Neural cell (in vitro differentiated cells): Measurements from ENCODE around the gene CNTD1. TPM values are rescaled to one million over a fixed set of nuclear protein-coding genes. Genes with fewer than 3 reads are reported as not detected.

Source experiments
- H2AFZ ChIP-seq: fragments of 200-600, 300-800 bp; sonication (generic), shearing (Covaris generic); 2 replicates; pipeline ENCODE4 v1.6.0; 2014; ENCODE audit warnings: low read depth, mild to moderate bottlenecking, antibody characterized with exemption, low read length, moderate library complexity
- H3F3A ChIP-seq: fragments of 200-600 bp; shearing (Covaris generic); 2 replicates; pipeline ENCODE4 v1.6.1; 2016; ENCODE audit warnings: mild to moderate bottlenecking, moderate library complexity, mixed read lengths, antibody characterized with exemption, low read length; ENCODE audit not compliant: insufficient read depth, poor library complexity, severe bottlenecking
- H3K27ac ChIP-seq: fragments of 200-600, 300-800 bp; sonication (generic), shearing (Covaris generic); 2 replicates; pipeline ENCODE4 v1.5.1; 2014; ENCODE audit warnings: mild to moderate bottlenecking, low read length, moderate library complexity
- H3K27me3 ChIP-seq: fragments of 300-800, 200-600 bp; sonication (generic), shearing (Covaris generic); 2 replicates; pipeline ENCODE4 v1.6.0; 2014; ENCODE audit warnings: mild to moderate bottlenecking, low read depth, low read length, moderate library complexity; ENCODE audit not compliant: insufficient read depth
- H3K36me3 ChIP-seq: fragments of 300-800, 200-600 bp; sonication (generic), shearing (Covaris generic); 2 replicates; pipeline ENCODE4 v1.5.1; 2014; ENCODE audit warnings: mild to moderate bottlenecking, antibody characterized with exemption, low read length, moderate library complexity; ENCODE audit not compliant: insufficient read depth
- H3K4me2 ChIP-seq: fragments of 300-800, 200-600 bp; sonication (generic), shearing (Covaris generic); 2 replicates; pipeline ENCODE4 v1.6.0; 2014; ENCODE audit warnings: mild to moderate bottlenecking, low read length
- H3K4me3 ChIP-seq: fragments of 300-800, 200-600 bp; sonication (generic), shearing (Covaris generic); 2 replicates; pipeline ENCODE4 v1.5.1; 2014; ENCODE audit warnings: mild to moderate bottlenecking, low read length, moderate library complexity
- H3K79me2 ChIP-seq: fragments of 200-600 bp; shearing (Covaris generic); replicated peaks from 2 replicates; pipeline ENCODE4 v1.6.0; 2014; ENCODE audit warnings: mild to moderate bottlenecking, low read length, moderate library complexity; ENCODE audit not compliant: insufficient read depth
- H3K9ac ChIP-seq: fragments of 300-800, 200-600 bp; sonication (generic), shearing (Covaris generic); 2 replicates; pipeline ENCODE4 v1.6.1; 2016; ENCODE audit warnings: mild to moderate bottlenecking, low read length, mixed read lengths
- H3K9me2 ChIP-seq: fragments of 200-600 bp; shearing (Covaris generic); 2 replicates; pipeline ENCODE4 v1.6.1; 2016; ENCODE audit warnings: mild to moderate bottlenecking, low read length, mixed read lengths; ENCODE audit not compliant: insufficient read depth
- H3K9me3 ChIP-seq: fragments of 200-600, 300-800 bp; sonication (generic), shearing (Covaris generic); 2 replicates; pipeline ENCODE4 v1.6.1; 2016; ENCODE audit warnings: mild to moderate bottlenecking, mixed run types, low read length, moderate library complexity, mixed read lengths
- H4K20me1 ChIP-seq: fragments of 200-600 bp; shearing (Covaris generic); 2 replicates; pipeline ENCODE4 v1.6.1; 2016; ENCODE audit warnings: mild to moderate bottlenecking, mixed run types; ENCODE audit not compliant: insufficient read depth
- CTCF ChIP-seq: fragments of 450-650 bp; IDR thresholded peaks from 2 replicates; pipeline ENCODE4 v1.5.1; 2014; ENCODE audit warnings: antibody characterized with exemption, mild to moderate bottlenecking, moderate library complexity; ENCODE audit not compliant: poor library complexity, severe bottlenecking
- EP300 ChIP-seq: fragments of 450-650 bp; conservative IDR thresholded peaks from 2 replicates; pipeline ENCODE4 v1.6.1; 2014; ENCODE audit warnings: antibody characterized with exemption, mild to moderate bottlenecking, moderate library complexity; ENCODE audit not compliant: poor library complexity, severe bottlenecking
- EZH2 ChIP-seq: fragments of 200-600, 300-800 bp; shearing (Covaris generic), sonication (generic); IDR thresholded peaks from 2 replicates; pipeline ENCODE4 v1.6.1; 2014; ENCODE audit warnings: antibody characterized with exemption, low read length, borderline replicate concordance, mild to moderate bottlenecking; ENCODE audit not compliant: insufficient read depth, poor library complexity, severe bottlenecking
- MXI1 ChIP-seq: fragments of 450-650 bp; conservative IDR thresholded peaks from 2 replicates; pipeline ENCODE4 v1.6.1; 2014; ENCODE audit warnings: antibody characterized with exemption, mild to moderate bottlenecking; ENCODE audit not compliant: poor library complexity, severe bottlenecking
- POLR2AphosphoS5 ChIP-seq: IDR thresholded peaks from 2 replicates; pipeline ENCODE4 v1.6.1; 2012
- RAD21 ChIP-seq: fragments of 450-650 bp; conservative IDR thresholded peaks from 2 replicates; pipeline ENCODE4 v1.6.1; 2014; ENCODE audit warnings: antibody characterized with exemption, mild to moderate bottlenecking, moderate library complexity
- REST ChIP-seq: IDR thresholded peaks from 2 replicates; pipeline ENCODE4 v1.6.1; 2012; ENCODE audit warnings: borderline replicate concordance
- SMC3 ChIP-seq: fragments of 450-650 bp; conservative IDR thresholded peaks from 2 replicates; pipeline ENCODE4 v1.6.1; 2014; ENCODE audit warnings: antibody characterized with exemption, mild to moderate bottlenecking, moderate library complexity; ENCODE audit not compliant: poor library complexity
- TAF1 ChIP-seq: IDR thresholded peaks from 2 replicates; pipeline ENCODE4 v1.6.1; 2012; ENCODE audit warnings: low read depth
- polyA plus RNA-seq: library from polyadenylated mRNA; depleted of rRNA; stranded (reverse); fragments of >200 nt; gene quantifications from 2 replicates; pipeline ENCODE4 v1.2.3, GENCODE V29; 2014

Gene CNTD1
- polyA plus RNA-seq, 1 donor from 2014 or later: 0.21 TPM

DNA sequence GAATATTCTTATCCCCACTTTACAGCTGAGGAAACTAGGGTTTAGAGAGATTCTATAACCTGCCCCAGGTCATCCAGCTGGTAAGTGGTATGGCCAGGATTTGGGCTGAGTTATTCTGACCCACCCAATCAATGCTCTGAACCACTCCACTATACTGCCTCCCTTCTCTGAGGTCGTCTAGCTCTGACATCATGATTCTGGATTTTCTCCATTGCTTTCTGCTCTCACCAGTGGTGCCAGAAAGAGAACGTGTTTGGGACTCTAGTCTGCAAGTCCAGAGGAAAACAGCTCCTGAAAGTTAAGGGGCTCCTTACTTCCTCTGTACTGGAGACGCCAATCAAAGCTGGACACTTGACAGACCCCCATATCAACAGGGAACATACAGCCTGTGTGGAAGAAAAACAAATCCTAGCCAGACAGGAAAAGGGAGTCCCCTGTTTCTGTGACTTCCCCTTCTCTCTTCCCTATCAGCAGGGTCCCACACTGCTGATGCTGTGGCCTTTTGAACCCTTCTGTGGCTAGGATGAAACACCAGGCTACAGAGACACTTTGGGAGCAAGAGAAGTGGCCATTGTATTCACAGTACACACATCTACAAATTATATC is 47.8 kb upstream of the CNTD1 start:
- Histone ChIP-seq H3K9ac (no peak overlapping the region), H3K79me2 (no peaks in the 10 kb centered on the region), H3K9me2 (no peaks in the 10 kb centered on the region), H3K27ac (no peak overlapping the region), H3K27me3 (no peaks in the 10 kb centered on the region), H3K36me3 (no peaks in the 10 kb centered on the region), H3F3A (no peaks in the 10 kb centered on the region), H3K9me3 (no peaks in the 10 kb centered on the region), H4K20me1 (no peaks in the 10 kb centered on the region), H3K4me3 (no peak overlapping the region), H3K4me2 (no peak overlapping the region), H2AFZ (no peak overlapping the region)
- no peak for TF ChIP-seq EP300

- Histone ChIP-seq H3K9ac (no peak overlapping the region), H3K9me2 (no peaks in the 10 kb centered on the region), H3F3A (no peaks in the 10 kb centered on the region), H3K4me3 (no peak overlapping the region), H3K79me2 (no peaks in the 10 kb centered on the region), H3K4me2 (no peak overlapping the region), H3K9me3 (no peaks in the 10 kb centered on the region), H3K27ac (no peak overlapping the region), H2AFZ (no peak overlapping the region), H3K27me3 (no peaks in the 10 kb centered on the region), H3K36me3 (no peaks in the 10 kb centered on the region), H4K20me1 (no peaks in the 10 kb centered on the region)
- TF ChIP-seq POLR2AphosphoS5 (no peak), EZH2 (no peak), CTCF (no peak), MXI1 (no peak), EP300 (no peak), TAF1 (no peak), SMC3 (no peak), REST (no peak), RAD21 (no peak)
Measured at GRCh38 chr17:42751628-42752027, 47.0 kb upstream of the CNTD1 start.

DNA sequence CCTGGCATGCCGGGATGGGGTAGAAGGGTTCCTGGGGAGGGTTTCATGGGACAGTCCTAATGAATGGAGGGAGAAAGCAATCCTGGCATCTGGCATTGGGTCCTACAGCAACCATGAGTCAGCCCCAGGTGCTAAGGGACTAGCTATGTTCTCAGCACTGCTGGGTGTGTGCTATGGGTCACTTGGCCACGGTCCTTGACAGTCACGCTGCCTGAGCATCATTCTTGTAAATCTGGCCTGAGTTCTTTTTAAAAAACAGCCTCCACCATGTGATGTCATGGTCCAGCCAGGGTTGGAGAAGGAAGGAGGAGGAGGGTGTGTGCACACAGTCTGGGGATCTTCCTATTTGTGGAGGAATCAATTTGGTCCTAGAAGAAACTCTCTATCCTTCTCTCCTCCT is 43.9 kb upstream of the CNTD1 start:
- TF ChIP-seq EP300 (no peak), MXI1 (no peak), REST (no peak), CTCF (no peak), SMC3 (no peak), EZH2 (no peak), RAD21 (no peak), POLR2AphosphoS5 (no peak), TAF1 (no peak)
- Histone ChIP-seq H3K36me3 (no peaks in the 10 kb centered on the region), H3K27ac (no peak overlapping the region), H3K27me3 (peaks cover 7% of the 10 kb centered on the region), H3K9ac (no peak overlapping the region), H3K4me2 (no peak overlapping the region), H3K9me2 (no peaks in the 10 kb centered on the region), H4K20me1 (no peaks in the 10 kb centered on the region), H3F3A (no peaks in the 10 kb centered on the region), H3K79me2 (no peaks in the 10 kb centered on the region), H2AFZ (no peak overlapping the region), H3K9me3 (no peaks in the 10 kb centered on the region), H3K4me3 (no peak overlapping the region)
